ENCODE measurements around the gene GNL1.

Gene GNL1

DNA sequence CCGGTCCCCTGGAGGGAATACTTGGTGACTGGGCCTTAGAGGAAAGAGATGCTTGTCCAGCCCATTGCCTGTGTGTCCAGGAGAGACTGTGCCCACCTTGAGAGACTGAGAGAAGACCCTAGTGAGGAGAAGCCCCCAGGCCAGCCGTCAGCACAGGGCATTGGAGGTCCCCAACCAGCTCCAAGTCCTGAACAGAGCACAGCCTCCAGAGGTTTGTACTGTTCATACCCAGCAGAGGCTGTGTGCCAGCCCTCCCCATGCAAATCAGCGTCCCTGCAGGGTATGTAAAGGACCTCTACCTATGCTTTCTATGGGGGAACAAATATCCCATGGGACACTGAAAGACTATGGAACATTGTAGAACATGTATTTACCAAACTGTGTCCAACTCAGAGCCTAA is 58.6 kb downstream of the GNL1 start:
- TF ChIP-seq, protein P1, sequence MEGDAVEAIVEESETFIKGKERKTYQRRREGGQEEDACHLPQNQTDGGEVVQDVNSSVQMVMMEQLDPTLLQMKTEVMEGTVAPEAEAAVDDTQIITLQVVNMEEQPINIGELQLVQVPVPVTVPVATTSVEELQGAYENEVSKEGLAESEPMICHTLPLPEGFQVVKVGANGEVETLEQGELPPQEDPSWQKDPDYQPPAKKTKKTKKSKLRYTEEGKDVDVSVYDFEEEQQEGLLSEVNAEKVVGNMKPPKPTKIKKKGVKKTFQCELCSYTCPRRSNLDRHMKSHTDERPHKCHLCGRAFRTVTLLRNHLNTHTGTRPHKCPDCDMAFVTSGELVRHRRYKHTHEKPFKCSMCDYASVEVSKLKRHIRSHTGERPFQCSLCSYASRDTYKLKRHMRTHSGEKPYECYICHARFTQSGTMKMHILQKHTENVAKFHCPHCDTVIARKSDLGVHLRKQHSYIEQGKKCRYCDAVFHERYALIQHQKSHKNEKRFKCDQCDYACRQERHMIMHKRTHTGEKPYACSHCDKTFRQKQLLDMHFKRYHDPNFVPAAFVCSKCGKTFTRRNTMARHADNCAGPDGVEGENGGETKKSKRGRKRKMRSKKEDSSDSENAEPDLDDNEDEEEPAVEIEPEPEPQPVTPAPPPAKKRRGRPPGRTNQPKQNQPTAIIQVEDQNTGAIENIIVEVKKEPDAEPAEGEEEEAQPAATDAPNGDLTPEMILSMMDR (IDR thresholded peaks at IDR 0.05), result no peak

DNA sequence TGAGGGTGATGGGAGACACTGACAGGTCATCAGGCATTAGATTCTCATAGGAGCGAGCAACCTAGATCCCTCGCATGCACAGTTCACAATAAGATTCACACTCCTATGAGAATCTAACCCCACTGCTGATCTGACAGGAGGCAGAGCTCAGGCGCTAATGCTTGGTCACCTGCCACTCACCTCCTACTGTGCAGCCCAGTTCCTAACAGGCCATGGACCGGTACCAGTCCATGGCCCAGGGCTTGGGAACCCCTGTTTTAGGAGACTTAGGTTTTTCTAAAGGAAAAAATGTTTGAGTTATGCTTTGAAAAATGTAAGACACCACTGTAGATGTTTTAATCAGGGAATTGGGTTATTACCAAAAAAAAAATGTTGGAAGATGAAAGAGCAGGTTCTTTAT is 60.3 kb downstream of the GNL1 start:
- TF ChIP-seq, protein P1 (IDR thresholded peaks at IDR 0.05), result no peak

DNA sequence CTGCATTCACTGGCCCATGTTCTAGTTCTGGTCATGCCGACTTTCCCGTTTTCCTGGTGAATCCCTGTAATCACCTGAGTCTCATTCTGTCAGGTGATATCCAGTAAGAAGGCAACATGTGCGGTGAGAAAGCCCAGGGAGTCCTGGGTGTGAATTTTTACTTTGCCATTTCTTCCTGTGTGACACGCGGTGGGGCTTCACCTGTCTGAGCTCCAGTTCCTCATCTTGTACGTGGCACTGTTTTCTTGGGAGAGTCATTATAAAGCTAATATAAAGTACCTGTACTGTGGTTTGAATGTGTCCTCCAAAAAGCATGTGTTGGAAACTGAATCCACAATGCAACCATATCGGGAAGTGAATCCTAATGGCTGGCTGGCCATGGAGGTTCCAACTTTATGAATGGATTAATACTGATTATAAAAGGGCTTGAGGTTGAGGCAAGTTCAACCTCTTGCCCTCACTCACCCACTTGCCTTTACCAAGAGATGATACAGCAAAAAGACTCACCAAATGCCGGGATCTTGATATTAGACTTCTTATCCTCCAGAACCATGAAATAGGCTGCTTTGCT is 61.9 kb downstream of the GNL1 start:
- TF ChIP-seq, protein P1 (IDR thresholded peaks at IDR 0.05), result no peak

DNA sequence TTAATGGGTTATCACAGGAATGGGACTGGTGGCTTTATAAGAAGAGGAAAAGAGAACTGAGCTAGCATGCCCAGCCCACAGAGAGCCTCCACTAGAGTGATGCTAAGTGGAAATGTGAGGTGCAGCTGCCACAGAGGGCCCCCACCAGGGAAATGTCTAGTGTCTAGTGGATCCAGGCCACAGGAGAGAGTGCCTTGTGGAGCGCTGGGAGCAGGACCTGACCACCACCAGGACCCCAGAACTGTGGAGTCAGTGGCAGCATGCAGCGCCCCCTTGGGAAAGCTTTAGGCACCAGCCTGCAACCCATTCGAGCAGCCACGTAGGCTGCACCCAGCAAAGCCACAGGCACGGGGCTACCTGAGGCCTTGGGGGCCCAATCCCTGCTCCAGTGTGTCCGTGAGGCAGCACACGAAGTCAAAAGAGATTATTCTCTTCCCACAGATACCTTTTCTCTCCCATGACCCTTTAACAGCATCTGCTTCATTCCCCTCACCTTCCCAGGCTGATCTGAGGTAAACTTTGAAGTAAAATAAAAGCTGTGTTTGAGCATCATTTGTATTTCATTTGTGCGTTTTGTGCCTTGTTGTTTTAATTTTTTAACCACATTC is 62.5 kb downstream of the GNL1 start:
- TF ChIP-seq, protein P1 (IDR thresholded peaks at IDR 0.05), result no peak

DNA sequence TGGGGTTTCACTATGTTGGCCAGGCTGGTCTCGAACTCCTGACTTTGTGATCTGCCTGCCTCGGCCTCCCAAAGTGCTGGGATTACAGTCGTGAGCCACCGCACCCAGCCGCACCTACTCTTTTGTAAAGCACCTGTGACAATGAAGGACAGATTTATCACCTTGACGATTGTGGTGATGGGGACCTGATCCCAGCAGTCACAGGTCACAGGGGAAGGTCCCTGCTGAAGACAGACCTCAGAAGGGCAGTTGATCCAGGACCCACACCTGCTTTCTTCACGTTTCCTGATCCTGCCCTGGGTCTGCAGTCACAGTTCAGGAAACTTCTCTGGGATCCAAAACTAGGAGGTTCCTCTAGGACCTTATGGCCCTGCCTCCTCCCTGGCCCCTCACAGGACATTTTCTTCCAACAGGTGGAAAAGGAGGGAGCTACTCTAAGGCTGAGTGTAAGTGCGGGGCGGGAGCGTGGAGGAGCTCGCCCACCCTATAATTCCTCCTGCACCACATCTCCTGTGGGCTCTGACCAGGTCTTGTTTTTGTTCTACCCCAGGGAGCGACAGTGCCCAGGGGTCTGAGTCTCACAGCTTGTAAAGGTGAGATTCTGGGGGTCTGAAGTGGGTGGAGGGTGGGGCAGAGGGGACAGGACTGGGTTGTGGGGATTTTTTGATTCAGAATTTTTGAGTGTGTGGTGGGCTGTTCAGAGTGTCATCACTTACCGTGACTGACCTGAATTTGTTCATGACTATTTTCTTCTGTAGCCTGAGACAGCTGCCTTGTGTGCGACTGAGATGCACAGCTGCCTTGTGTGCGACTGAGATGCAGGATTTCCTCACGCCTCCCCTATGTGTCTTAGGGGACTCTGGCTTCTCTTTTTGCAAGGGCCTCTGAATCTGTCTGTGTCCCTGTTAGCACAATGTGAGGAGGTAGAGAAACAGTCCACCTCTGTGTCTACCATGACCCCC is 64.0 kb downstream of the GNL1 start:
- TF ChIP-seq, protein P1 (IDR thresholded peaks at IDR 0.05), result no peak
